OCI-LY1 (cell line): ENCODE data around the gene PLPP4.

Experiments
- EZH2 ChIP-seq: fragments of 200-600 bp; sonication (generic), shearing (Covaris generic); IDR thresholded peaks from 2 replicates; pipeline ENCODE4 v1.8.0; 2017; ENCODE audit warnings: borderline replicate concordance, mixed run types, mild to moderate bottlenecking, antibody characterized with exemption, low read length, moderate library complexity, mixed read lengths
- TF ChIP-seq, protein P1 (sequence below): fragments of 200-600 bp; sonication (generic), shearing (Covaris generic); IDR thresholded peaks from 2 replicates; pipeline ENCODE4 v1.5.1; 2017; ENCODE audit warnings: mild to moderate bottlenecking, antibody characterized with exemption, low read length, moderate library complexity, mixed read lengths

DNA sequence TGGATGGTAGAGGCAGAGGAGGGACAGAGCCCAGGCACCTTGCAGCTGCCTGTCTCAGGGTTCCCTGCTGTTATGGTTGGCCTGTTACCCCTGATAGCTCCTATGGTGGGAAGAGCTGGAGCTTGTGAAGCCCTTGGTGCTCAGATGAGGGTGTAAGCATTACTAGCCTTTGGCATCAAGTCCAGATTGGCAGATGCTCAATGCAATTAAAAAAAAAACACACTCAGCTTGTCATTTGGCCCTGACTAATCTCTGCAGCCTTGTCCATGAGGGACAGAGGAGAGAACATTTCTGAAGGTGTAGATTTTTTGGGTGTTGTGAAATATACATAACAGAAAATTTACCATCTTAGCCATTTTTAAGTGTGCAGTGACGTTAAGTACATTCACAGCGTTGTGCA is 86.3 kb downstream of the PLPP4 start:
- TF ChIP-seq, protein P1, sequence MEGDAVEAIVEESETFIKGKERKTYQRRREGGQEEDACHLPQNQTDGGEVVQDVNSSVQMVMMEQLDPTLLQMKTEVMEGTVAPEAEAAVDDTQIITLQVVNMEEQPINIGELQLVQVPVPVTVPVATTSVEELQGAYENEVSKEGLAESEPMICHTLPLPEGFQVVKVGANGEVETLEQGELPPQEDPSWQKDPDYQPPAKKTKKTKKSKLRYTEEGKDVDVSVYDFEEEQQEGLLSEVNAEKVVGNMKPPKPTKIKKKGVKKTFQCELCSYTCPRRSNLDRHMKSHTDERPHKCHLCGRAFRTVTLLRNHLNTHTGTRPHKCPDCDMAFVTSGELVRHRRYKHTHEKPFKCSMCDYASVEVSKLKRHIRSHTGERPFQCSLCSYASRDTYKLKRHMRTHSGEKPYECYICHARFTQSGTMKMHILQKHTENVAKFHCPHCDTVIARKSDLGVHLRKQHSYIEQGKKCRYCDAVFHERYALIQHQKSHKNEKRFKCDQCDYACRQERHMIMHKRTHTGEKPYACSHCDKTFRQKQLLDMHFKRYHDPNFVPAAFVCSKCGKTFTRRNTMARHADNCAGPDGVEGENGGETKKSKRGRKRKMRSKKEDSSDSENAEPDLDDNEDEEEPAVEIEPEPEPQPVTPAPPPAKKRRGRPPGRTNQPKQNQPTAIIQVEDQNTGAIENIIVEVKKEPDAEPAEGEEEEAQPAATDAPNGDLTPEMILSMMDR: no peak
- TF ChIP-seq EZH2: no peak
